ENCODE measurements around the gene TPPP.

Gene TPPP

DNA sequence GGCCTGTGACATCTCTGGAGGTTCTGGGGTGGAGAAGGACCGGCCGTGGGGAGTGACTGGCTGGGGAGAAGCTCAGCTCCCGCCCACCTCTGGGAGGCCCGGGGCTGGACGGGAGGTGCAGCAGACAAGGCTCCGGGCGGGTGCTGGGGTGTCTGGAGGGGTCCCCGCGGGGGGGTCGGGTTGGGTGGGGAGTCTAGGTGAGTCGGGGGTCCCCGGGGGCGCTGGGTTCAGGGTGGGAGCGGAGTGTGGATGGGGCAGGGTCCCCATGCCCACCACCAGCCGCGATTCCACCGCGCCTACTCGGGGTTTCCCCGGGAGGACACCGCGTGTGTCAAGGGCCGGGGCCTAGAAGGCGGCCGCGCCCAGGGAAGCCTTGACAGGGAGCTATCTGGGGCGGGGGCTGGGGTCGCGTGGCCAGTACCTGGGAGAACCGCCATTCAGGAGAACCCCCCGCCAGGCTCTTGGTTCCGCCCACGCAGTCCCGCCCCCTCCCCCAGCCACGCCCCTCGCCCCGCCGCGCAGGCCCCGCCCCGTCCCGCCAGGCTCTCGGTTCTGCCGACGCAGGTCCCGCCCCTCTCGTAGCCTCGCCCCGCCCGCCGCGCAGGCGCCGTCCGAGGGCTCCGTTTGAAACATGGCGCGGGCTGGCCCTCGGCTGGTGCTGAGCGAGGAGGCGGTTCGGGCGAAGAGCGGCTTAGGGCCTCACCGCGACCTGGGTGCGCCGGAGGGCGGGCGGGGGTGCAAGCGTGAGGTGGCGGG, 81.2 kb downstream of the TPPP start, which contains the start of gene CEP72:
Gene CEP72 (plus strand): TSS at position 610 of the 756 bp plus-strand sequence. CDS start 22 bp downstream, at position 632.
- H3K36me3 ChIP-seq (ENCODE audit: control insufficient read depth, insufficient read depth, low read length), result no peaks in the 10 kb centered on the region
- no peaks in the 10 kb centered on the region for H3K4me1 ChIP-seq (ENCODE audit: control insufficient read depth, insufficient read depth, low read length)
- no CpG with 5 or more reads among the region's 72 CpGs for WGBS (ENCODE audit: insufficient coverage, insufficient read length)
- DNase-seq (ENCODE audit: low read depth, low spot score), result peak; percentile 35
- H3K27ac ChIP-seq (ENCODE audit: low read length), result no peak within 1 kb of the TSS
- no peaks in the 10 kb centered on the region for H3K9me3 ChIP-seq (ENCODE audit: control insufficient read depth, insufficient read depth, low read length)
- H3K4me3 ChIP-seq (ENCODE audit: low read length), result peak within 1 kb of the TSS; percentile 98
- H3K27me3 ChIP-seq (ENCODE audit: control insufficient read depth, insufficient read depth, low read length), result no peaks in the 10 kb centered on the region

DNA sequence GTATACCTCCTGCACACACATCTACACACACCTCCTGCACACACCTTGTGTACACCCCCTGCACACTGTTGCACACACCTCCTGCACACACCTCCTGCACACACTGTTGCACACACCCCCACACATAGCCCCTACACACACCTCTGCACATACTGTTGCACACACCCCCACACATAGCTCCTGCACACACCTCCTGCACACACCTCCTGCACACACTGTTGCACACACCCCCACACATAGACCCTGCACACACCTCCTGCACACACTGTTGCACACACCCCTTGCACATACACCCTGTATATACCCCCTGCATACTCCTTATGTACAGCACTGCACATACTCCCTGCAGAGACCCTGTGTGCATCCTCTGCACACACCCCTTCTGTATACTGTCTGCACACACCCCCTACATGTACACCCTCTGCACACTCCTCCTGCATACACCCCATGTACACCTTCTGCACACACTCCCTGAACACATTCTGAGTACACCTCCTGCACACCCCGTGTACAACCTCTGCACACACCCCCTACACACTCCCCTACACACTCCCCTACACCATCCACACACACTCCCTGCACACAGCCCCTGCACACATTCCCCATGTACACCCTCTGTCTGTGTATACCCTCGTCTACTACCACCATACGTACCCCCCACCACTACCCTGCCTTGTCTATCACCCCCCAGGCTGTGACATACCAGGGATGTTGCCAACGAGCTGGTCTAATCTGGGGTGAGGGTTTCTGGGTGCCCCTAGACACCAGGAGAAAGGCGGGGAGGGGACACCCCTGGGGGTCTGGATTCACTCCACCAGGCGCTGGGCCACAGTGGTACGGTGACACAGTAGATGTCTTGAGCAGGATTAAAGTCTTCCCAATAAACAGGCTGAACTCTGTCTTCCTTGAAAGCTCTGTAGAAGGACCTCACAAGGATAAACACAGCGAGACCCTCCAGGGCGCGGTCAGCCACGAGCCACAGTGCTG, 82.1 kb downstream of the TPPP start:
- no peaks in the 10 kb centered on the region for H3K9me3 ChIP-seq (ENCODE audit: control insufficient read depth, insufficient read depth, low read length)
- no CpG with 5 or more reads among the region's 11 CpGs for WGBS (ENCODE audit: insufficient coverage, insufficient read length)
- no peak for DNase-seq (ENCODE audit: low read depth, low spot score)
- H3K27me3 ChIP-seq (ENCODE audit: control insufficient read depth, insufficient read depth, low read length), result no peaks in the 10 kb centered on the region
- H3K4me1 ChIP-seq (ENCODE audit: control insufficient read depth, insufficient read depth, low read length), result no peaks in the 10 kb centered on the region
- H3K27ac ChIP-seq (ENCODE audit: low read length), result no peak overlapping the region
- no peaks in the 10 kb centered on the region for H3K36me3 ChIP-seq (ENCODE audit: control insufficient read depth, insufficient read depth, low read length)
- peak overlapping the region; percentile 73; the same call in 1 of the 2 replicates for H3K4me3 ChIP-seq (ENCODE audit: low read length)

DNA sequence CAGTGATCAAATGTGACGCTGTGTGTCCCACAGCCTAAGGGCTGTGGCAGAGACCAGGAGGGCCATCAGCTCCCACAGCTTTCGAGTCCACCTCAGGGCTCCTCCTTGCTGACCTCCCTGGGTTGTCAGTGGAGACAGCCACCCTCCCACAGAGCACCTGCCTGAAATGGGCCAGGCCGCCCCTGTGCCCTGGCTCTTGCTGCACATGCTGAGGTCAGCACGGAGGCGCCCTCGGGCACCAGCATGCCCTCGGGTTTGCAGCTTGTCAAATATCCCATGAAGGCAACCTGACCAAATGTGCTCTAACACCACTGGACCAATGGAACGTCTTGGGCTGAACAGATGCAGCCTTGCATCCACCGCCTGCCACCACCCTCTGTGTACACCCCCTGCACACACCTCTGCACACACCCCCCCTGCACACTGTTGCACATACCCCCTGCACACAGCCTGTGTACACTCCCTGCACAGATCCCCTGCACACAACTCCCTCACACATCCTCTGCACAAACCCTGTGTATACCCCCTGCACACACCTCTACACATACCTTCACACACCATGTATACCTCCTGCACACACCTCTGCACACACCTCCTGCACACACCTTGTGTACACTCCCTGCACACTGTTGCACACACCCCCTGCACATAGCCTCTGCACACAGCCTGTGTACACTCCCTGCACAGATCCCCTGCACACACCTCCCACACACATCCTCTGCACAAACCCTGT, 83.0 kb downstream of the TPPP start:
- no peak for DNase-seq (ENCODE audit: low read depth, low spot score)
- no CpG with 5 or more reads among the region's 9 CpGs for WGBS (ENCODE audit: insufficient coverage, insufficient read length)
- Histone ChIP-seq H3K9me3 (ENCODE audit: control insufficient read depth, insufficient read depth, low read length) (no peaks in the 10 kb centered on the region), H3K36me3 (ENCODE audit: control insufficient read depth, insufficient read depth, low read length) (no peaks in the 10 kb centered on the region), H3K27ac (ENCODE audit: low read length) (no peak overlapping the region), H3K4me1 (ENCODE audit: control insufficient read depth, insufficient read depth, low read length) (no peaks in the 10 kb centered on the region), H3K27me3 (ENCODE audit: control insufficient read depth, insufficient read depth, low read length) (no peaks in the 10 kb centered on the region), H3K4me3 (ENCODE audit: low read length) (no peak overlapping the region)
